MM.1S (cell line): ENCODE measurements around the gene KRTAP12-4.
"Not testable (repeated sequence)": the region's sequence is repeated elsewhere in the genome, so short reads cannot be mapped to it uniquely, and the experiment has no call there.

Source experiments
- DNase-seq: peaks from one replicate; pipeline ENCODE4 v3.0.0-alpha.2; 2015
- H2AFZ ChIP-seq: fragments of 300-600 bp; sonication (generic); 2 replicates; pipeline ENCODE4 v1.6.0; 2016; ENCODE audit warnings: antibody characterized with exemption, low read length
- H3F3A ChIP-seq: fragments of 300-600 bp; sonication (generic); 2 replicates; pipeline ENCODE4 v1.6.1; 2016; ENCODE audit warnings: mild to moderate bottlenecking, antibody characterized with exemption, low read length, moderate library complexity, mixed read lengths; ENCODE audit not compliant: insufficient read depth
- H3K27ac ChIP-seq: fragments of 300-600 bp; sonication (generic); 2 replicates; pipeline ENCODE4 v1.5.1; 2016; ENCODE audit warnings: mild to moderate bottlenecking, low read length
- H3K27me3 ChIP-seq: fragments of 300-600 bp; sonication (generic); replicated peaks from 2 replicates; pipeline ENCODE4 v1.6.0; 2016; ENCODE audit warnings: low read length; ENCODE audit not compliant: insufficient read depth
- H3K36me3 ChIP-seq: fragments of 300-600 bp; sonication (generic); replicated peaks from 2 replicates; pipeline ENCODE4 v1.6.1; 2016; ENCODE audit warnings: mild to moderate bottlenecking, low read length, mixed read lengths; ENCODE audit not compliant: insufficient read depth
- H3K4me1 ChIP-seq: fragments of 300-600 bp; sonication (generic); 2 replicates; pipeline ENCODE4 v1.6.1; 2016; ENCODE audit warnings: low read length, mixed read lengths
- H3K4me2 ChIP-seq: fragments of 300-600 bp; sonication (generic); 2 replicates; pipeline ENCODE4 v1.6.0; 2016; ENCODE audit warnings: low read depth, low read length
- H3K4me3 ChIP-seq: fragments of 300-600 bp; sonication (generic); 2 replicates; pipeline ENCODE4 v1.5.1; 2016; ENCODE audit warnings: low read length, mixed read lengths
- H3K79me2 ChIP-seq: fragments of 300-600 bp; sonication (generic); 2 replicates; pipeline ENCODE4 v1.6.1; 2016; ENCODE audit warnings: mixed run types, low read length, mixed read lengths
- H3K9ac ChIP-seq: fragments of 300-600 bp; sonication (generic); 2 replicates; pipeline ENCODE4 v1.6.1; 2016; ENCODE audit warnings: low read length, mixed read lengths
- H3K9me2 ChIP-seq: fragments of 300-600 bp; sonication (generic); replicated peaks from 2 replicates; pipeline ENCODE4 v1.6.1; 2016; ENCODE audit warnings: mild to moderate bottlenecking, low read length, mixed read lengths; ENCODE audit not compliant: insufficient read depth
- H3K9me3 ChIP-seq: fragments of 300-600 bp; sonication (generic); replicated peaks from 2 replicates; pipeline ENCODE4 v1.6.1; 2016; ENCODE audit warnings: mild to moderate bottlenecking, low read length, mixed read lengths; ENCODE audit not compliant: insufficient read depth
- H4K20me1 ChIP-seq: fragments of 300-600 bp; sonication (generic); 2 replicates; pipeline ENCODE4 v1.6.1; 2016; ENCODE audit warnings: mild to moderate bottlenecking, low read length, moderate library complexity, mixed read lengths; ENCODE audit not compliant: insufficient read depth
- EZH2 ChIP-seq: fragments of 300-600 bp; sonication (generic); optimal IDR thresholded peaks from 2 replicates; pipeline ENCODE3; 2017; ENCODE audit warnings: low read depth, mild to moderate bottlenecking, antibody characterized with exemption, low read length, mixed read lengths
- EZH2phosphoT487 ChIP-seq: fragments of 300-600 bp; sonication (generic); IDR thresholded peaks from 2 replicates; pipeline ENCODE4 v1.6.1; 2018; ENCODE audit warnings: antibody characterized with exemption, low read length
- TF ChIP-seq, protein P1 (sequence below): fragments of 300-600 bp; sonication (generic); IDR thresholded peaks from 2 replicates; pipeline ENCODE4 v1.5.1; 2016; ENCODE audit warnings: antibody characterized with exemption, low read length, mixed read lengths

The KRTAP12-4 gene

DNA sequence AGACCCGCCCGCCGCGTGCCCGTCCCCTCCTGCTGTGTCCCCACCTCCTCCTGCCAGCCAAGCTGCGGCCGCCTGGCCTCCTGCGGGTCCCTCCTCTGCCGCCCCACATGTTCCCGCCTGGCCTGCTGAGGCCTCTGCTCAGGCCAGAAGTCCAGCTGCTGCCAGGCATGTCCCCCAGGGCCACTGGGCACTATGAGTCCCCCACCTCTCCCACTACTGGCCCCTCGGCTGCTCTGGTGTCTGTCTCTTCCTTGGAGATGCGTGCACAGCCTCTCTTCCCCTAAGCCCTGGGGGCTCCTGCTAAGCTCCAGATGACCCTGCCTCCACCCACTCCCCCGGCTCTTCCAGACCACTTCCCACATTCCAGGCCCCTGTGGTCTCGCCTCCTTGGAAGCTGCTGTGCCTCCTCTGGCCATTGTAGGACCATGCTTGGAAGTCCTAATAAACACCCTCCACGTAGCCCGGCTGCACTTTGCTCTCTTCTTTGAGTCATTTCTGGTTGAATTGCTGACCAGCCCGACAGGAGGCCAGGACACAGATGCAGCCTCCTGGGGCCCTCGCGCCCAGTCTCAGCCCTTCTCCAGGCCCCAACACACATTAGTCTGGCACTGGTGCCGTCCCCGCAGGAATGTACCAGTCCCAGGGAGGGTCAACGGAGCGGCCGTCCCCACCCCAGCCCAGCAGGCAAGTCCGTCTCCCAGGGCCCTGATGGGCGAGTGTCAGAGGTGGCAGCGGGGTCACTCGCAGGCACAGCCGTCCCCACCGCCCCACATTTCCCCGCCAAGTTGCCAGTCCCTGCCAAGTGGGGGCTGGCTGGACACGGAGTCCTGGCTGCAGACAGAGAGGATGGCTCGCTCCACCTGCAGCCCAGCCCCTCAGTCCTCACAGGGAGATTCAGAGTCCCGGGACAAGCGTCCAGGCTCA lies 43.6 kb upstream of the KRTAP12-4 start:
- H3K27me3 ChIP-seq, result peaks cover 98% of the 10 kb centered on the region
- no peak overlapping the region for H2AFZ ChIP-seq
- H3K36me3 ChIP-seq, result no peaks in the 10 kb centered on the region
- no peaks in the 10 kb centered on the region for H3K79me2 ChIP-seq
- H3K9me3 ChIP-seq, result no peaks in the 10 kb centered on the region
- no peak overlapping the region for H3K9ac ChIP-seq
- no peak overlapping the region for H3K4me3 ChIP-seq
- H3F3A ChIP-seq, result no peaks in the 10 kb centered on the region
- H3K9me2 ChIP-seq, result no peaks in the 10 kb centered on the region
- DNase-seq, result no peak
- no peak overlapping the region for H3K27ac ChIP-seq
- H3K4me1 ChIP-seq, result no peaks in the 10 kb centered on the region
- no peak overlapping the region for H3K4me2 ChIP-seq
- TF ChIP-seq, protein P1, sequence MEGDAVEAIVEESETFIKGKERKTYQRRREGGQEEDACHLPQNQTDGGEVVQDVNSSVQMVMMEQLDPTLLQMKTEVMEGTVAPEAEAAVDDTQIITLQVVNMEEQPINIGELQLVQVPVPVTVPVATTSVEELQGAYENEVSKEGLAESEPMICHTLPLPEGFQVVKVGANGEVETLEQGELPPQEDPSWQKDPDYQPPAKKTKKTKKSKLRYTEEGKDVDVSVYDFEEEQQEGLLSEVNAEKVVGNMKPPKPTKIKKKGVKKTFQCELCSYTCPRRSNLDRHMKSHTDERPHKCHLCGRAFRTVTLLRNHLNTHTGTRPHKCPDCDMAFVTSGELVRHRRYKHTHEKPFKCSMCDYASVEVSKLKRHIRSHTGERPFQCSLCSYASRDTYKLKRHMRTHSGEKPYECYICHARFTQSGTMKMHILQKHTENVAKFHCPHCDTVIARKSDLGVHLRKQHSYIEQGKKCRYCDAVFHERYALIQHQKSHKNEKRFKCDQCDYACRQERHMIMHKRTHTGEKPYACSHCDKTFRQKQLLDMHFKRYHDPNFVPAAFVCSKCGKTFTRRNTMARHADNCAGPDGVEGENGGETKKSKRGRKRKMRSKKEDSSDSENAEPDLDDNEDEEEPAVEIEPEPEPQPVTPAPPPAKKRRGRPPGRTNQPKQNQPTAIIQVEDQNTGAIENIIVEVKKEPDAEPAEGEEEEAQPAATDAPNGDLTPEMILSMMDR, result no peak
- no peak for TF ChIP-seq EZH2
- no peak for TF ChIP-seq EZH2phosphoT487
- H4K20me1 ChIP-seq, result no peaks in the 10 kb centered on the region

DNA sequence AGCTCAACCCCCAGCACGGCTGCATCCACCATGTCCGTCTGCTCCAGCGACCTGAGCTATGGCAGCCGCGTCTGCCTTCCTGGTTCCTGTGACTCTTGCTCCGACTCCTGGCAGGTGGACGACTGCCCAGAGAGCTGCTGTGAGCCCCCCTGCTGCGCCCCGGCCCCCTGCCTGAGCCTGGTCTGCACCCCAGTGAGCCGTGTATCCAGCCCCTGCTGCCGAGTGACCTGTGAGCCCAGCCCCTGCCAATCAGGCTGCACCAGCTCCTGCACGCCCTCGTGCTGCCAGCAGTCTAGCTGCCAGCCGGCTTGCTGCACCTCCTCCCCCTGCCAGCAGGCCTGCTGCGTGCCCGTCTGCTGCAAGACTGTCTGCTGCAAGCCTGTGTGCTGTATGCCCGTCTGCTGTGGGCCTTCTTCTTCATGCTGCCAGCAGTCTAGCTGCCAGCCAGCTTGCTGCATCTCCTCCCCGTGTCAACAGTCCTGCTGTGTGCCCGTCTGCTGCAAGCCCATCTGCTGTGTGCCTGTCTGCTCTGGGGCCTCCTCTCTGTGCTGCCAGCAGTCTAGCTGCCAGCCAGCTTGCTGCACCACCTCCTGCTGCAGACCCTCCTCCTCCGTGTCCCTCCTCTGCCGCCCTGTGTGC lies 42.8 kb upstream of the KRTAP12-4 start, which contains the start of gene KRTAP10-12:
TSS of gene KRTAP10-12 (plus strand) at position 1 of the 639 bp plus-strand sequence. CDS start at position 31, 30 bp downstream.
- not testable (repeated sequence) for H3K36me3 ChIP-seq, H2AFZ ChIP-seq, H4K20me1 ChIP-seq, H3K4me3 ChIP-seq, H3K79me2 ChIP-seq, H3K4me2 ChIP-seq, H3K27ac ChIP-seq, H3K4me1 ChIP-seq, H3K9me2 ChIP-seq, H3K9me3 ChIP-seq, H3F3A ChIP-seq, H3K9ac ChIP-seq, DNase-seq
- H3K27me3 ChIP-seq, result peaks cover 98% of the 10 kb centered on the region

DNA sequence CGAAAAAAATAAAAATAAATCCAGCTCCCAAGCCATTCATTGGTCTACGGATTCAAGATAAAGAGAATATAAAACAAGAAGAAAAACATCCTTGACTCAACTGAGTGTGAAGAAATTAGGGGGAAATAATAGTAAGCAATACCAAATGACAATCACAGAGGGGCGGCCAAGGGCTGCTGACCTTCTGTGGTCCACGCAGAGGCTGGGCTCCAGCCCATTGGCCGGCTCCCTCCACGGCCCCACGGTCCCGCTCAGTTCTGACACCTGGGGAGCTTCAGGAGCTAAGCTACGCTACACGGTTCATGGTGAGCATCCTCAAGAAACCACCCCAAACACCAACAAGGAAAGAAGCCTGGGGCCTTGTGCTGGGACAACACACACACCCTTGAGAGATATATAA lies 42.1 kb upstream of the KRTAP12-4 start:
- Histone ChIP-seq H3K27ac (no peak overlapping the region), H3K27me3 (peaks cover 98% of the 10 kb centered on the region), H3K9me2 (no peaks in the 10 kb centered on the region), H3K36me3 (no peaks in the 10 kb centered on the region), H3K9ac (no peak overlapping the region), H3K4me1 (no peaks in the 10 kb centered on the region), H2AFZ (no peak overlapping the region), H3K4me3 (no peak overlapping the region), H4K20me1 (no peaks in the 10 kb centered on the region), H3K79me2 (no peaks in the 10 kb centered on the region), H3K4me2 (no peak overlapping the region), H3F3A (no peaks in the 10 kb centered on the region), H3K9me3 (no peaks in the 10 kb centered on the region)
- no peak for DNase-seq
- TF ChIP-seq EZH2phosphoT487, result no peak

DNA sequence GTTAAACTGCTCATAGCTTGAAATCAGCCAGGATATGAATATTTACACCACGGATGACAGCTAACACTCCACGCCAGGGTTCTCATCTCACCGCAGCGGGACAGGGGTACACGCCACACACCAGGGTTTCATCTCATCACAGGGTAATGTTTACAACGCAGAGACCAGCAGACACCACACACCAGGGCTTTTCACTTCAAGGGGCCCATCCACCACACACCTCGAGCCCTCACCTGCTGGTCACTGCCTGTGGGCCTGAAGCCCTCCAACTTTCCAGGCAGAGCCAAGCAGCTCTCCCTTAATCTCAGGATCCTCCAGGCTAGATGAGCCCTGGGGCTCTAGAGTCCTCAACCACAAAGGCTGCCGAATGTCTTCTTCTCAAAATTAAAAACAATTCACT lies 41.2 kb upstream of the KRTAP12-4 start:
- no peaks in the 10 kb centered on the region for H3K9me3 ChIP-seq
- DNase-seq, result no peak
- H3K4me1 ChIP-seq, result no peaks in the 10 kb centered on the region

More for the DNA sequence above, 41.2 kb upstream of the KRTAP12-4 start:
- TF ChIP-seq, protein P1, result no peak
- TF ChIP-seq EZH2 (no peak), EZH2phosphoT487 (no peak)
- Histone ChIP-seq H3K4me2 (no peak overlapping the region), H3K4me3 (no peak overlapping the region), H3K36me3 (no peaks in the 10 kb centered on the region), H3F3A (no peaks in the 10 kb centered on the region), H3K27me3 (peaks cover 98% of the 10 kb centered on the region), H2AFZ (no peak overlapping the region), H4K20me1 (no peaks in the 10 kb centered on the region), H3K79me2 (no peaks in the 10 kb centered on the region), H3K9ac (no peak overlapping the region), H3K9me2 (no peaks in the 10 kb centered on the region), H3K27ac (no peak overlapping the region)
